Progenitor cell of endocrine pancreas (in vitro differentiated cells): ENCODE data around the gene BFSP1. TPM values are rescaled to one million over a fixed set of nuclear protein-coding genes. Genes with fewer than 3 reads are reported as not detected.

Source experiments
- DNase-seq: peaks from one replicate; pipeline ENCODE4 v3.0.0; 2021; ENCODE audit warnings: low spot score; ENCODE audit not compliant: unreplicated experiment
- H3K27ac Mint-ChIP-seq: 2 replicates; pipeline ENCODE4 v1.8.0; 2021; ENCODE audit warnings: mild to moderate bottlenecking, moderate library complexity, mixed read lengths
- H3K27me3 Mint-ChIP-seq: 2 replicates; pipeline ENCODE4 v1.8.0; 2021; ENCODE audit warnings: mixed read lengths
- H3K36me3 Mint-ChIP-seq: 2 replicates; pipeline ENCODE4 v1.8.0; 2022; ENCODE audit warnings: mixed read lengths; ENCODE audit not compliant: insufficient read depth
- H3K4me1 Mint-ChIP-seq: 2 replicates; pipeline ENCODE4 v1.8.0; 2021; ENCODE audit warnings: low read depth, mixed read lengths
- H3K4me3 Mint-ChIP-seq: 2 replicates; pipeline ENCODE4 v1.8.0; 2021; ENCODE audit warnings: low read depth, mild to moderate bottlenecking, moderate library complexity, mixed read lengths
- H3K9me3 Mint-ChIP-seq: 2 replicates; pipeline ENCODE4 v1.8.0; 2021; ENCODE audit warnings: low read depth, mixed read lengths
- total RNA-seq: library from RNA; stranded (reverse); gene quantifications from 2 replicates; pipeline ENCODE4 v1.2.1, GENCODE V29; 2021
- TF ChIP-seq, protein P1 (sequence below): fragments of 200-600 bp; sonication (generic); IDR thresholded peaks from one replicate; pipeline ENCODE4 v1.5.0; 2021; ENCODE audit warnings: antibody characterized with exemption, mild to moderate bottlenecking; ENCODE audit not compliant: unreplicated experiment

The BFSP1 gene
- total RNA-seq, 1 donor from 2014 or later = 4.2 TPM

DNA sequence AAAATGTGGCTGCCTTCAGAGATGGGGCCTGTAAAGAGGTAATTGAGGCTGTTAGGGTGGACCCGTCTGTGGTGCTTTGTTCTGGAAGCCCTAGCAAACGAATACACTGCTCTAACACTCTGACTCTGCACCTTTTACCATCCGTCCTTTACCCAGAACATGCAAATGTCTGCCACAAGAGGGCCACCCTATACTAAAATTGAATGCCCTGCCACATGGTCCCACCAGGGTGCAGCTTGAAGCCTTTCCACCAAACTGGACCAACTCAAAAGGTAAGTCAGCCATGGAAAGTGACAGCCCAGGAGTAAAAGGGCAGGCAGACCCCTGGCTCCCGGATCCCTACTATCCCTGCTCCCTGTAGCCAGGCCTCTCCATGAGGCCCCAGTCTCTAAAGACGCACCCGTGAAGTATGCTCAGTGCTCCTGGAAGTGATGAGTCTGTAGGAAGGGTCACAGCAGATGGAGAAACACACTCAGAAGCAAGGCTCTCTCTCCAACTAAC, 5.8 kb upstream of the BFSP1 start:
- TF ChIP-seq, protein P1, sequence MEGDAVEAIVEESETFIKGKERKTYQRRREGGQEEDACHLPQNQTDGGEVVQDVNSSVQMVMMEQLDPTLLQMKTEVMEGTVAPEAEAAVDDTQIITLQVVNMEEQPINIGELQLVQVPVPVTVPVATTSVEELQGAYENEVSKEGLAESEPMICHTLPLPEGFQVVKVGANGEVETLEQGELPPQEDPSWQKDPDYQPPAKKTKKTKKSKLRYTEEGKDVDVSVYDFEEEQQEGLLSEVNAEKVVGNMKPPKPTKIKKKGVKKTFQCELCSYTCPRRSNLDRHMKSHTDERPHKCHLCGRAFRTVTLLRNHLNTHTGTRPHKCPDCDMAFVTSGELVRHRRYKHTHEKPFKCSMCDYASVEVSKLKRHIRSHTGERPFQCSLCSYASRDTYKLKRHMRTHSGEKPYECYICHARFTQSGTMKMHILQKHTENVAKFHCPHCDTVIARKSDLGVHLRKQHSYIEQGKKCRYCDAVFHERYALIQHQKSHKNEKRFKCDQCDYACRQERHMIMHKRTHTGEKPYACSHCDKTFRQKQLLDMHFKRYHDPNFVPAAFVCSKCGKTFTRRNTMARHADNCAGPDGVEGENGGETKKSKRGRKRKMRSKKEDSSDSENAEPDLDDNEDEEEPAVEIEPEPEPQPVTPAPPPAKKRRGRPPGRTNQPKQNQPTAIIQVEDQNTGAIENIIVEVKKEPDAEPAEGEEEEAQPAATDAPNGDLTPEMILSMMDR = peak; percentile 89
- Mint-ChIP-seq H3K4me1 (peaks cover 5% of the 10 kb centered on the region), H3K27me3 (peaks cover 8% of the 10 kb centered on the region), H3K4me3 (no peak overlapping the region), H3K27ac (peak overlapping the region; percentile 86), H3K9me3 (no peaks in the 10 kb centered on the region), H3K36me3 (peaks cover 2% of the 10 kb centered on the region)
- peak; percentile 59 for DNase-seq

DNA sequence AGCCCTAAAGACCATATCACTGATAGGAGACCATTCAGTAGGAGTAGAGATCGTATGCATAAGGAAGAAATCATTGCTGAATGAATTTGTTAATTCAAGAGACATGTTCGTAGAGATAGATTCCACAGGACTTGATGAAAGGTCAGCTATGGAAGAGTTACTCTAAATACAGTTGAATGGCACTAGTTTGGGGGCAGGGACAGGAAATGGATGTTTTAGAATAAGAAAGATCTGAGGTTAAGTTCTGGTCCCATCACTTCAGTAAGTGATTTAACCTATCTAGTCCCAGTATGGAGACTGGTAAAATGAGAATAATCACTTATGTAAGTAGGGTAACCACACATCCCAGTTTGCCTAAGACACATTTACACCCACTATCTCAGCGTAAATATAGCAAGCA, 2.9 kb upstream of the BFSP1 start:
- TF ChIP-seq, protein P1 = no peak
- H3K9me3 Mint-ChIP-seq = no peaks in the 10 kb centered on the region
- H3K4me3 Mint-ChIP-seq = no peak overlapping the region
- H3K27me3 Mint-ChIP-seq = peaks cover 4% of the 10 kb centered on the region
- H3K4me1 Mint-ChIP-seq = peaks cover 9% of the 10 kb centered on the region
- H3K36me3 Mint-ChIP-seq = peaks cover 2% of the 10 kb centered on the region
- no peak overlapping the region for H3K27ac Mint-ChIP-seq
- no peak for DNase-seq

DNA sequence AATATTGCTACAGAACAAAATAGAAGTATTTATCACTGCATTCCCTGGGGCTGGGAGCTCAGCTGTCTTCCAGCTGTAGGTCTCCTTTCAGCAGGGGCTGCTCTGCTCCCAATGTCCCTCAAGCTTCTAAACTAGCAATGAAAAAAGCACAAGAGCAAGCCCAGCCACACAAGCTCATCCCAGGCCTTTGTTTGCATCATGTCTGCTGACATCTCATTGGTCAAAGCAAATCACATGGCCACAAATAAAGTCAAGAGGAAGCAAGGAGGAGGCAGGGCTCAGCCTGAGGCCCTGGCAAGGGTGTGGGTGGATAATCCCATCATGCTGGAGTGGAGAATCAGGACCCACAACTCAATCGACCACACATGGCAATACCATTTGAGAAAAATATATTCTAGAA, 2.2 kb upstream of the BFSP1 start:
- H3K9me3 Mint-ChIP-seq = no peaks in the 10 kb centered on the region
- DNase-seq = no peak
- TF ChIP-seq, protein P1 = no peak

DNA sequence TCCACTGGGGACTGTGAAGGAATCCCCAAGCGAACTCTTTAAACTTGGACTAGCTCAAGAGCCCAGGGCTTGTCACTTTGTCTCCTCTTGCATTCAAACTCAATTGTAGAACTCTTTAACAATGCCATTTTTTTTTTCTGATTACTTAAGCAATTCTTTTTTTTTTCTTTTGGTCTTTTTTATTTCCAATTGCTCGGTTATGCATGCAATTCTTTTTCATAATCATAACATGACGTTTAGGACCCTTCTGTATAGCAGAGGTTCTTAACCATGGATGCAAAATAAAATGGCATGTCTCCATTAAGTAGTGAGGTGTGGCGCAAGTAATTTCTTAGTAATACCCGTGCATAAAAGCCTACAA, 466 bp upstream of the BFSP1 start:
- peaks cover 12% of the 10 kb centered on the region for H3K4me1 Mint-ChIP-seq
- no peak for DNase-seq
- TF ChIP-seq, protein P1 = no peak
- H3K36me3 Mint-ChIP-seq = no peaks in the 10 kb centered on the region
- peaks cover 4% of the 10 kb centered on the region for H3K27me3 Mint-ChIP-seq
- peak overlapping the region; percentile 97 for H3K27ac Mint-ChIP-seq
- no peaks in the 10 kb centered on the region for H3K9me3 Mint-ChIP-seq
- H3K4me3 Mint-ChIP-seq = peak overlapping the region; percentile 81

More for the DNA sequence above, 2.2 kb upstream of the BFSP1 start:
- H3K4me1 Mint-ChIP-seq = peaks cover 13% of the 10 kb centered on the region
- peaks cover 2% of the 10 kb centered on the region for H3K36me3 Mint-ChIP-seq
- H3K27me3 Mint-ChIP-seq = peaks cover 4% of the 10 kb centered on the region
- no peak overlapping the region for H3K27ac Mint-ChIP-seq
- no peak overlapping the region for H3K4me3 Mint-ChIP-seq

DNA sequence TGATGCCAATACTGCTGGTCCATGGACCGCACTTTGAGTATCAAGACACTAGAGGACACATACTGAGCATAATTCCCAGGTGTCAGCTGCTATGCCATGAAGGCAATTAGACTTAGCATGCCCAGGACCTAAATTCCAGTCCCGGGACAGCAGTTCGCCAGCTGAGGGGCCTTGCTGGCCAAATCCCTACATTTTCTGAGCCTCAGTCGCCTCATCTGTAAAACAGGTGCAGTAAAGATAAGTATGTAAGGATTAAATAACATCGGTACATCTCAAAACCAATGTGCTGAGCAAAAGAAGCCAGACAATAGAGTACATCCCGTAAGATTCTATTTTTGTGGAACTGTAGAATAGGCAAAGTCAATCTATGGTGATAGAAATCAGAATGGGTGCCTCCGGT, 1.0 kb downstream of the BFSP1 start:
- no peaks in the 10 kb centered on the region for H3K9me3 Mint-ChIP-seq
- H3K4me1 Mint-ChIP-seq = peaks cover 14% of the 10 kb centered on the region
- no peak for DNase-seq
- H3K4me3 Mint-ChIP-seq = peak overlapping the region; percentile 72
- peaks cover 2% of the 10 kb centered on the region for H3K36me3 Mint-ChIP-seq
- H3K27me3 Mint-ChIP-seq = peaks cover 4% of the 10 kb centered on the region
- TF ChIP-seq, protein P1 = no peak
- H3K27ac Mint-ChIP-seq = peak overlapping the region; percentile 74
